ENCODE data around the gene HMCN1.

GRCh38 chr1:185720633-185721272, 13.4 kb upstream of the HMCN1 start:
- TF ChIP-seq POLR2AphosphoS5 (IDR thresholded peaks at IDR 0.05; ENCODE audit: low read depth, low read length) (no peak), TAF1 (IDR thresholded peaks at IDR 0.05; ENCODE audit: borderline replicate concordance, insufficient read depth, low read length) (no peak), REST (IDR thresholded peaks at IDR 0.05; ENCODE audit: insufficient read depth in 1 of 2, low read depth in 2 of 2, low read length in 2 of 2) (no peak)
